ENCODE data around the gene CIAO1. TPM values are rescaled to one million over a fixed set of nuclear protein-coding genes. Genes with fewer than 3 reads are reported as not detected.

The CIAO1 gene
- total and polyA plus RNA-seq, 8 donors: 25.0 to 40.0 (median 29.3) TPM

- DNase-seq (no peak), FAIRE-seq (no peak), ATAC-seq (no peak)
- no peak for TF ChIP-seq CTCF (IDR thresholded peaks at IDR 0.05)
- H3K27me3 ChIP-seq: no peaks in the 10 kb centered on the region
- 66 to 69% methylated on average over 2 of the region's 2 CpGs for WGBS, 2 donors
- intact Hi-C loops (cut with DNase I): loop anchor here in 2 of 3 donors (10.0 kb wide), 1 partner anchor 58 kb away; the partner anchor contains the start of gene STARD7 (in 2 of the 2)
- H3K27ac ChIP-seq: peak overlapping the region in 2 of 4 donors; percentile 92
- H3K4me1 ChIP-seq: peaks cover 40 to 64% (median 50%) of the 10 kb centered on the region in 3 donors
- H3K4me3 ChIP-seq: no peak overlapping the region
- no peaks in the 10 kb centered on the region for H3K9me3 ChIP-seq
- no peaks in the 10 kb centered on the region for H3K36me3 ChIP-seq
Observed at GRCh38 chr2:96262306-96262705, 3.7 kb upstream of the CIAO1 start.

- 65 to 74% methylated on average over 4 of the region's 4 CpGs for WGBS, 2 donors
- ATAC-seq (no peak), FAIRE-seq (no peak), DNase-seq (no peak)
- no peaks in the 10 kb centered on the region for H3K27me3 ChIP-seq
- peak overlapping the region in 2 of 4 donors; percentile 87 to 99 for H3K4me3 ChIP-seq
- H3K9me3 ChIP-seq: no peaks in the 10 kb centered on the region
- peaks cover 5 to 12% (median 9%) of the 10 kb centered on the region in 3 donors for H3K36me3 ChIP-seq
- H3K27ac ChIP-seq: no peak overlapping the region
- H3K4me1 ChIP-seq: peaks cover 36 to 57% (median 45%) of the 10 kb centered on the region in 3 donors
- intact Hi-C loops (cut with DNase I): loop anchor here in 2 of 3 donors (10.0 kb wide), 1 partner anchor 59 kb away; the partner anchor contains the start of gene STARD7 (in 2 of the 2)
- TF ChIP-seq CTCF (IDR thresholded peaks at IDR 0.05): no peak
Observed at GRCh38 chr2:96264086-96264485, 1.9 kb upstream of the CIAO1 start.

- H3K27me3 ChIP-seq: no peaks in the 10 kb centered on the region
- peaks cover 28 to 50% (median 38%) of the 10 kb centered on the region in 3 donors for H3K4me1 ChIP-seq
- intact Hi-C loops (cut with DNase I): loop anchor here in 2 of 3 donors (10.0 kb wide), 1 partner anchor 60 kb away; the partner anchor contains the start of gene STARD7 (in 2 of the 2)
- peak overlapping the region; percentile 87 to 99 (median 97) for H3K4me3 ChIP-seq
- H3K36me3 ChIP-seq: peaks cover 6 to 17% (median 9%) of the 10 kb centered on the region in 3 donors
- FAIRE-seq: no peak
- ATAC-seq: peak in 2 of 4 donors; percentile 7 to 21
- 11 to 14% methylated on average over 29 to 33 of the region's 33 CpGs for WGBS, 2 donors
- peak in 5 of 6 donors; percentile 24 to 83 (median 48) for DNase-seq
- peak overlapping the region in 2 of 4 donors; percentile 83 to 84 for H3K27ac ChIP-seq
- TF ChIP-seq CTCF (IDR thresholded peaks at IDR 0.05): no peak
- H3K9me3 ChIP-seq: no peaks in the 10 kb centered on the region
Observed at GRCh38 chr2:96264656-96265348, 1.2 kb upstream of the CIAO1 start.

- no peak for TF ChIP-seq CTCF (IDR thresholded peaks at IDR 0.05)
- no peak for FAIRE-seq
- peak in 5 of 6 donors; percentile 56 to 86 (median 74) for DNase-seq
- intact Hi-C loops (cut with DNase I): loop anchor here in 2 of 3 donors (10.0 kb wide), 1 partner anchor 61 kb away; the partner anchor contains the start of gene STARD7 (in 2 of the 2)
- WGBS, 2 donors: 0 to 1% methylated on average over 36 to 49 of the region's 49 CpGs
- Histone ChIP-seq H3K36me3 (peaks cover 9 to 23% (median 9%) of the 10 kb centered on the region in 3 donors), H3K4me1 (peaks cover 24 to 44% (median 32%) of the 10 kb centered on the region in 3 donors), H3K27me3 (no peaks in the 10 kb centered on the region), H3K4me3 (peak overlapping the region; percentile 87 to 99 (median 97)), H3K9me3 (no peaks in the 10 kb centered on the region), H3K27ac (peak overlapping the region; percentile 40 to 84 (median 74))
- peak; percentile 2 to 12 (median 6) for ATAC-seq
Observed at GRCh38 chr2:96265349-96265839, 631 bp upstream of the CIAO1 start.
